Suprapubic skin (tissue), 4 donors: ENCODE results near the gene TAF12.

ENCODE experiments used
- CTCF ChIP-seq, 2 donors: fragments of 200-600 bp in 1 of 2; fragments of 450-650 bp in 1 of 2; sonication (generic) in 1 of 2; IDR thresholded peaks; one replicate each; pipeline ENCODE4 v1.5.1; 2016 to 2019; ENCODE audit warnings: antibody characterized with exemption in 2 of 2, mild to moderate bottlenecking in 1 of 2, moderate library complexity in 1 of 2
- EP300 ChIP-seq: sonication (generic); formaldehyde crosslinking; IDR thresholded peaks from one replicate; pipeline ENCODE4 v1.6.1; 2017; ENCODE audit warnings: antibody characterized with exemption
- POLR2A ChIP-seq, 2 donors: fragments of 450-650 bp; IDR thresholded peaks; one replicate each; pipeline ENCODE4 v1.6.1; 2017; ENCODE audit warnings: antibody characterized with exemption in 2 of 2, mild to moderate bottlenecking in 2 of 2, moderate library complexity in 2 of 2
- POLR2AphosphoS5 ChIP-seq, 3 donors: sonication (generic); formaldehyde crosslinking; IDR thresholded peaks; one replicate each; pipeline ENCODE4 v1.6.1; 2017; ENCODE audit warnings: antibody characterized with exemption in 3 of 3

GRCh38 chr1:28565040-28565439 lies 77.8 kb downstream of the TAF12 start:
- TF ChIP-seq CTCF (IDR thresholded peaks at IDR 0.05) (no peak), POLR2AphosphoS5 (IDR thresholded peaks at IDR 0.05) (no peak), POLR2A (IDR thresholded peaks at IDR 0.05) (no peak), EP300 (no peak)
